Osteoblast (primary cell): Measurements from ENCODE around the gene DICER1. TPM values are rescaled to one million over a fixed set of nuclear protein-coding genes. Genes with fewer than 3 reads are reported as not detected.

Experiments
- DNase-seq: peaks from one replicate; pipeline ENCODE4 v3.0.0; 2011; ENCODE audit warnings: low spot score, mixed read lengths; ENCODE audit not compliant: insufficient read length; ENCODE audit errors: missing footprints
- H2AFZ ChIP-seq: 2 replicates; pipeline ENCODE4 v1.6.0; 2011; ENCODE audit warnings: mild to moderate bottlenecking, low read length
- H3K27ac ChIP-seq: 2 replicates; pipeline ENCODE4 v1.5.1; 2011; ENCODE audit warnings: mild to moderate bottlenecking, low read depth, low read length, moderate library complexity
- H3K27me3 ChIP-seq: 2 replicates; pipeline ENCODE4 v1.6.0; 2012; ENCODE audit warnings: mild to moderate bottlenecking, control low read depth, inconsistent platforms, low read length, moderate library complexity; ENCODE audit not compliant: insufficient read depth
- H3K36me3 ChIP-seq: 2 replicates; pipeline ENCODE4 v1.5.1; 2011; ENCODE audit warnings: mild to moderate bottlenecking, low read length, control low read depth, moderate library complexity; ENCODE audit not compliant: insufficient read depth
- H3K4me1 ChIP-seq: 2 replicates; pipeline ENCODE4 v1.5.1; 2011; ENCODE audit warnings: mild to moderate bottlenecking, low read length, control low read depth, moderate library complexity; ENCODE audit not compliant: insufficient read depth
- H3K4me2 ChIP-seq: 2 replicates; pipeline ENCODE4 v1.6.0; 2011; ENCODE audit warnings: mild to moderate bottlenecking, low read length; ENCODE audit not compliant: insufficient read depth
- H3K4me3 ChIP-seq: fragments of 200-600 bp; sonication (generic); 3 replicates; pipeline ENCODE4 v1.5.1; 2012; ENCODE audit warnings: mild to moderate bottlenecking, low read length, inconsistent platforms; ENCODE audit not compliant: insufficient read depth
- H3K79me2 ChIP-seq: 2 replicates; pipeline ENCODE4 v1.6.0; 2012; ENCODE audit warnings: mild to moderate bottlenecking, low read length, control low read depth, inconsistent platforms; ENCODE audit not compliant: insufficient read depth
- H3K9me3 ChIP-seq: 2 replicates; pipeline ENCODE4 v1.5.1; 2011; ENCODE audit warnings: low read depth, low read length, control low read depth
- H4K20me1 ChIP-seq: 2 replicates; pipeline ENCODE4 v1.6.0; 2012; ENCODE audit warnings: mild to moderate bottlenecking, low read length, control low read depth; ENCODE audit not compliant: insufficient read depth
- total RNA-seq: library from RNA; depleted of rRNA; stranded (reverse); fragments of >200 nt; gene quantifications from 2 replicates; pipeline ENCODE4 v1.2.3, GENCODE V29; 2012
- TF ChIP-seq, protein P1 (sequence below): IDR thresholded peaks from 2 replicates; pipeline ENCODE4 v1.5.1; 2011; ENCODE audit warnings: mild to moderate bottlenecking, low read depth, low read length, moderate library complexity; ENCODE audit errors: extremely low read depth

The DICER1 gene
- total RNA-seq, 1 donor: 53.6 TPM

DNA sequence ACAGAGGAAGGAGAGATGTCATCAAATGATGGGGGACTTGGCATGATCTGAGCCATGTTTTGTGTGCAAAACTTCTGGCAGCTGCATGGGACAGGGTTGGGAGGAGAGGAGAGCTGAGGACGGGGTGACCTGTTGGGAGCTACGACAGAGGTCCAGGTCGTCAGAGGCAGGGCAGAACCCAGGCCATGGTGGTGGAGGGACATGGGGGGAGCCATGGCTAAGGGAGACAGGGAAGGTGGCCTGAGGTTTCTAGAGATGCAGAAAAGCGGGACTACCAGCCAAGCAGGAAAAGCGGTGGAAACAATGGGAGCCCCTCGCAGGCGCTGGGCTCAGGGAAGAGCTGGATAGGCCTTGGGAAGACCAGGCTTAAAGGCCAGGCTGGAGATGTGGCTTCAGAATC lies 88.3 kb downstream of the DICER1 start:
- H3K4me2 ChIP-seq: no peak overlapping the region
- H3K79me2 ChIP-seq: no peaks in the 10 kb centered on the region
- no peak overlapping the region for H3K27ac ChIP-seq
- H3K36me3 ChIP-seq: no peaks in the 10 kb centered on the region
- H3K9me3 ChIP-seq: no peaks in the 10 kb centered on the region
- H4K20me1 ChIP-seq: no peaks in the 10 kb centered on the region
- DNase-seq: no peak
- TF ChIP-seq, protein P1, sequence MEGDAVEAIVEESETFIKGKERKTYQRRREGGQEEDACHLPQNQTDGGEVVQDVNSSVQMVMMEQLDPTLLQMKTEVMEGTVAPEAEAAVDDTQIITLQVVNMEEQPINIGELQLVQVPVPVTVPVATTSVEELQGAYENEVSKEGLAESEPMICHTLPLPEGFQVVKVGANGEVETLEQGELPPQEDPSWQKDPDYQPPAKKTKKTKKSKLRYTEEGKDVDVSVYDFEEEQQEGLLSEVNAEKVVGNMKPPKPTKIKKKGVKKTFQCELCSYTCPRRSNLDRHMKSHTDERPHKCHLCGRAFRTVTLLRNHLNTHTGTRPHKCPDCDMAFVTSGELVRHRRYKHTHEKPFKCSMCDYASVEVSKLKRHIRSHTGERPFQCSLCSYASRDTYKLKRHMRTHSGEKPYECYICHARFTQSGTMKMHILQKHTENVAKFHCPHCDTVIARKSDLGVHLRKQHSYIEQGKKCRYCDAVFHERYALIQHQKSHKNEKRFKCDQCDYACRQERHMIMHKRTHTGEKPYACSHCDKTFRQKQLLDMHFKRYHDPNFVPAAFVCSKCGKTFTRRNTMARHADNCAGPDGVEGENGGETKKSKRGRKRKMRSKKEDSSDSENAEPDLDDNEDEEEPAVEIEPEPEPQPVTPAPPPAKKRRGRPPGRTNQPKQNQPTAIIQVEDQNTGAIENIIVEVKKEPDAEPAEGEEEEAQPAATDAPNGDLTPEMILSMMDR: no peak
- H3K4me3 ChIP-seq: no peak overlapping the region
- H3K4me1 ChIP-seq: no peaks in the 10 kb centered on the region
- H3K27me3 ChIP-seq: no peaks in the 10 kb centered on the region
- H2AFZ ChIP-seq: no peak overlapping the region

DNA sequence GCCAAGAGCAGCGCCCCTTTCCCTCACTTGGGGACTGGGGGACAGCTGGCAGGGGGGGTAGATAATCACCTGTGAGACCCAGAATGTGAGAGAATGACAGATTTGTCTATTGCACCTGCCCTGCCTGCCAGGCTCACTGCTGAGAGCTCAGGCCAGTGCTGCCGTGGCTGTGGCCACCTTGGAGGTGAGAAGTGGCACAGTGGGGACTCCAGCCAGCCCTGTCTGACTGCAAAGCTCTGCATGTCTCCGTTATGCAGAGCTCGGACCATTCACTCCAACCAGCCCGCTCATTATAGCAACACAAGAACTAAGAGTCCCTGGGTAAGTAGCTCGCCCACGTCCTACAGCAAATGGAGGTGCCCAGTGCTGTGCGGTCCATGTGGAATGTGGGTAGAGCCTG lies 88.8 kb downstream of the DICER1 start:
- Histone ChIP-seq H4K20me1 (no peaks in the 10 kb centered on the region), H3K79me2 (no peaks in the 10 kb centered on the region), H3K36me3 (no peaks in the 10 kb centered on the region), H3K4me2 (no peak overlapping the region), H3K27ac (no peak overlapping the region), H2AFZ (no peak overlapping the region), H3K4me3 (no peak overlapping the region), H3K9me3 (no peaks in the 10 kb centered on the region), H3K27me3 (no peaks in the 10 kb centered on the region), H3K4me1 (no peaks in the 10 kb centered on the region)
- TF ChIP-seq, protein P1: no peak
- no peak for DNase-seq

DNA sequence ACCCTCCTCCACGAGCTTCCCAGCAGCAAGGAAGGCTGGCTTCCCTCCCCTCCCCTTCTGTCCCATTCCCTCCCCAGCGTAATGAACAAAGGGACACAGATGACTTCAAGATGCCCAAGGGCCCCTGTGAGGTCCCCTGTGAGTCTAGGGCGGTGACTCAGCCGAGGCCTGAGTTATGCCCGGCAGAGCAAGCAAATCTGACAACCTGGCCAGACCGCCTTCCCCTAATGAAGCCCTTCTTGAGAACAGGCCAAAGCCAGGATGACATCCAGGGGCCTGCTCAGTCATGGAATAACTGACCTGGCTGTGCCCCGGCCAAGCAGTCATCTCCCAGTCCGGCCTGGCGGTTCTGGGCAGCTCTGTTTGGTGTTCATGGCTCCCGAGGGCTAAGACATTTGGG lies 89.2 kb downstream of the DICER1 start:
- DNase-seq: no peak
- H3K36me3 ChIP-seq: no peaks in the 10 kb centered on the region

DNA sequence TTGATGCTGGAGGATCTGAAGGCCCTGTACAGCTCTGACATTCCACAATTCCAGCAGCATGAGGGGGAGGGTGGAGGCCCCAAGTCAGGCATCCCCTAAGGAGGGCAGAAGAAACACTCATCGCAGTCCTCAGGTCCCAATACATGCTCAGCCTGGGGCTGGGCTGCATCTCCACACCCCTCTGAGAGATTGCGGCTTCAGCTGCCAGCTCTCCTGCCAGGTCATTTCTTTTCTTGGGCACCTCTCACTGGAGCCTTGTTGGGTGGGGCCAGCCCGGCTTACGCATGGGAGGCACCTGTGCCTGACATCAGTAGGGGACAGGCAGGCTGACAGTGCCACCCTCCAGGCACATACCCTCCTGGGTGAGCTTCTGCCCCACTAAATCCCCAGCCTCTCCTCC lies 89.8 kb downstream of the DICER1 start:
- H3K27me3 ChIP-seq: no peaks in the 10 kb centered on the region
- no peaks in the 10 kb centered on the region for H3K36me3 ChIP-seq
- TF ChIP-seq, protein P1: no peak
- no peaks in the 10 kb centered on the region for H3K4me1 ChIP-seq
- no peak overlapping the region for H2AFZ ChIP-seq
- no peaks in the 10 kb centered on the region for H3K79me2 ChIP-seq
- no peaks in the 10 kb centered on the region for H4K20me1 ChIP-seq
- no peak overlapping the region for H3K4me3 ChIP-seq
- H3K4me2 ChIP-seq: no peak overlapping the region
- no peaks in the 10 kb centered on the region for H3K9me3 ChIP-seq
- no peak for DNase-seq
- no peak overlapping the region for H3K27ac ChIP-seq

More for the DNA sequence above, 89.2 kb downstream of the DICER1 start:
- no peaks in the 10 kb centered on the region for H3K9me3 ChIP-seq
- no peak overlapping the region for H3K4me2 ChIP-seq
- no peaks in the 10 kb centered on the region for H4K20me1 ChIP-seq
- H3K27ac ChIP-seq: no peak overlapping the region
- H3K27me3 ChIP-seq: no peaks in the 10 kb centered on the region
- no peak overlapping the region for H3K4me3 ChIP-seq
- no peaks in the 10 kb centered on the region for H3K79me2 ChIP-seq
- TF ChIP-seq, protein P1: no peak
- H3K4me1 ChIP-seq: no peaks in the 10 kb centered on the region
- no peak overlapping the region for H2AFZ ChIP-seq
